HCT116 (cell line): ENCODE data around the gene NBDY. TPM values are rescaled to one million over a fixed set of nuclear protein-coding genes. Genes with fewer than 3 reads are reported as not detected.

ENCODE experiments used
- ATAC-seq: fragments of 200-7000 bp; cut with Tn5 transposase; 2 replicates; pipeline ENCODE4 v1.9.1; 2020; ENCODE audit warnings: mild to moderate bottlenecking, moderate library complexity
- BruUV-seq: library from RNA; stranded (reverse); fragments of 400-500 nt; replicated peaks from 2 replicates; lab custom pipeline; 2021; lab: Mats Ljungman, UMichigan
- CTCF ChIA-PET: fragments of 300-600 bp; sonication (Branson Sonifier 250); formaldehyde crosslinking; loops from one replicate; lab custom pipeline; 2021; ENCODE audit warnings: antibody characterized with exemption; lab: Charles Lee
- POLR2A ChIA-PET: fragments of 300-600, 350-600 bp; sonication (Branson Sonifier 250); formaldehyde crosslinking; loops from one replicate; lab custom pipeline; 2021; ENCODE audit warnings: antibody characterized with exemption; lab: Charles Lee
- RAD21 ChIA-PET, 2 experiments: fragments of 300-600 bp; sonication (Branson Sonifier 250); formaldehyde crosslinking; loops; one replicate each; lab custom pipeline; 2023; ENCODE audit warnings: low total read pairs in 2 of 2; ENCODE audit not compliant: uncharacterized antibody in 2 of 2, unreplicated experiment in 2 of 2, low non-redundant PET in 1 of 2; lab: Charles Lee
- DNase-seq: peaks from one replicate; pipeline ENCODE4 v3.0.0-alpha.2; 2010; ENCODE audit warnings: low read depth, low spot score
- H2AFZ ChIP-seq: fragments of 200-600 bp; shearing (Covaris generic), sonication (generic); 2 replicates; pipeline ENCODE4 v1.6.1; 2017; ENCODE audit warnings: low read depth, mixed run types, mixed read lengths, antibody characterized with exemption, low read length; ENCODE audit not compliant: poor library complexity, severe bottlenecking
- H3K27ac ChIP-seq: 2 replicates; pipeline ENCODE4 v1.5.1; 2012; ENCODE audit warnings: low read depth, low read length
- H3K27me3 ChIP-seq: fragments of 200-600 bp; sonication (generic); 2 replicates; pipeline ENCODE4 v1.6.1; 2016; ENCODE audit warnings: mixed run types, low read length, mixed read lengths; ENCODE audit not compliant: insufficient read depth
- H3K36me3 ChIP-seq, 2 experiments: fragments of 200-500 bp in 1 of 2; fragments of 200-600 bp in 1 of 2; sonication (Bioruptor generic) in 1 of 2; sonication (generic) in 1 of 2; 2 replicates each; pipeline versions ENCODE4 v1.5.1 to v1.6.1; 2014 to 2016; ENCODE audit warnings: low read length in 2 of 2, inconsistent platforms in 1 of 2, mixed read lengths in 1 of 2, mixed run types in 1 of 2; ENCODE audit not compliant: insufficient read depth in 2 of 2, control insufficient read depth in 1 of 2
- H3K4me1 ChIP-seq, 2 experiments: fragments of 200-600 bp in 1 of 2; sonication (generic) in 1 of 2; 2 replicates each; pipeline versions ENCODE4 v1.5.1 to v1.6.1; 2012 to 2017; ENCODE audit warnings: low read length in 2 of 2, inconsistent platforms in 1 of 2, mild to moderate bottlenecking in 1 of 2, mixed read lengths in 1 of 2, mixed run types in 1 of 2, moderate library complexity in 1 of 2; ENCODE audit not compliant: insufficient read depth in 2 of 2, control insufficient read depth in 1 of 2
- H3K4me2 ChIP-seq: fragments of 200-600 bp; sonication (generic); 2 replicates; pipeline ENCODE4 v1.6.1; 2017; ENCODE audit warnings: mixed run types, low read length, mixed read lengths
- H3K4me3 ChIP-seq, 2 experiments: fragments of 200-600 bp in 1 of 2; sonication (generic) in 1 of 2; replicated peaks in 1 of 2; 2 replicates each; pipeline ENCODE4 v1.5.1; 2011 to 2016; ENCODE audit warnings: low read length in 2 of 2, control low read depth in 1 of 2, low read depth in 1 of 2, mild to moderate bottlenecking in 1 of 2, mixed read lengths in 1 of 2, mixed run types in 1 of 2
- H3K79me2 ChIP-seq: fragments of 200-600 bp; sonication (generic); 2 replicates; pipeline ENCODE4 v1.6.1; 2017; ENCODE audit warnings: mild to moderate bottlenecking, mixed run types, low read length, moderate library complexity, mixed read lengths; ENCODE audit not compliant: insufficient read depth
- H3K9ac ChIP-seq: fragments of 200-600 bp; sonication (generic); 2 replicates; pipeline ENCODE4 v1.6.1; 2016; ENCODE audit warnings: low read length, mixed read lengths
- H3K9me2 ChIP-seq: fragments of 200-600 bp; sonication (generic), shearing (Covaris generic); 2 replicates; pipeline ENCODE4 v1.6.1; 2017; ENCODE audit warnings: mixed run types, mild to moderate bottlenecking, moderate library complexity; ENCODE audit not compliant: insufficient read depth
- H3K9me3 ChIP-seq, 2 experiments: fragments of 200-500 bp in 1 of 2; fragments of 200-600 bp in 1 of 2; sonication (Bioruptor generic) in 1 of 2; sonication (generic) in 1 of 2; 2 replicates each; pipeline ENCODE4 v1.6.1; 2014 to 2017; ENCODE audit warnings: low read length in 2 of 2, mixed read lengths in 2 of 2, inconsistent platforms in 1 of 2, low read depth in 1 of 2, mild to moderate bottlenecking in 1 of 2, mixed run types in 1 of 2, moderate library complexity in 1 of 2; ENCODE audit not compliant: control insufficient read depth in 1 of 2, insufficient read depth in 1 of 2
- H4K20me1 ChIP-seq: fragments of 200-600 bp; sonication (generic), shearing (Covaris generic); 2 replicates; pipeline ENCODE4 v1.6.1; 2017; ENCODE audit warnings: mixed run types, mild to moderate bottlenecking, moderate library complexity; ENCODE audit not compliant: insufficient read depth
- EGR1 ChIP-seq: IDR thresholded peaks from 2 replicates; pipeline ENCODE4 v1.6.1; 2012; ENCODE audit warnings: low read depth
- ELF1 ChIP-seq: IDR thresholded peaks from 2 replicates; pipeline ENCODE4 v1.6.1; 2012; ENCODE audit warnings: low read depth, borderline replicate concordance
- EZH2phosphoT487 ChIP-seq: fragments of 200-600 bp; IDR thresholded peaks from 2 replicates; pipeline ENCODE4 v1.6.1; 2018; ENCODE audit warnings: antibody characterized with exemption, borderline replicate concordance
- TCF7L2 ChIP-seq: IDR thresholded peaks from 2 replicates; pipeline ENCODE4 v1.7.0; 2011; ENCODE audit warnings: borderline replicate concordance, inconsistent platforms; ENCODE audit not compliant: insufficient read depth, insufficient read length; ENCODE audit errors: extremely low read depth
- YY1 ChIP-seq: IDR thresholded peaks from 2 replicates; pipeline ENCODE4 v1.6.1; 2011; ENCODE audit warnings: low read length, low read depth, moderate library complexity, mild to moderate bottlenecking; ENCODE audit not compliant: insufficient replicate concordance; ENCODE audit errors: extremely low read depth
- ZFX ChIP-seq: fragments of 450-650 bp; IDR thresholded peaks from 2 replicates; pipeline ENCODE4 v1.6.1; 2017
- intact Hi-C: fragments of 100-400 bp; cut with micrococcal nuclease; formaldehyde crosslinking; loops from 2 replicates; pipeline ENCODE4 v1.10.0; 2022
- total RNA-seq: library from RNA; stranded (reverse); gene quantifications from one replicate; pipeline ENCODE4 v1.2.1, GENCODE V29; 2021; ENCODE audit not compliant: unreplicated experiment
- TF ChIP-seq, protein P1 (sequence below), 3 experiments: fragments of 200-600 bp in 1 of 3; sonication (generic) in 1 of 3; IDR thresholded peaks in 2 of 3; conservative IDR thresholded peaks in 1 of 3; 2 replicates each; pipeline ENCODE4 v1.5.1; 2012 to 2017; ENCODE audit warnings: low read depth in 2 of 3, low read length in 2 of 3, antibody characterized with exemption in 1 of 3, borderline replicate concordance in 1 of 3, control low read depth in 1 of 3, mild to moderate bottlenecking in 1 of 3, mixed read lengths in 1 of 3, mixed run types in 1 of 3, moderate library complexity in 1 of 3; ENCODE audit not compliant: insufficient read depth in 1 of 3

NBDY gene
- total RNA-seq, 1 experiment from 2014 or later, result 65.6 TPM

DNA sequence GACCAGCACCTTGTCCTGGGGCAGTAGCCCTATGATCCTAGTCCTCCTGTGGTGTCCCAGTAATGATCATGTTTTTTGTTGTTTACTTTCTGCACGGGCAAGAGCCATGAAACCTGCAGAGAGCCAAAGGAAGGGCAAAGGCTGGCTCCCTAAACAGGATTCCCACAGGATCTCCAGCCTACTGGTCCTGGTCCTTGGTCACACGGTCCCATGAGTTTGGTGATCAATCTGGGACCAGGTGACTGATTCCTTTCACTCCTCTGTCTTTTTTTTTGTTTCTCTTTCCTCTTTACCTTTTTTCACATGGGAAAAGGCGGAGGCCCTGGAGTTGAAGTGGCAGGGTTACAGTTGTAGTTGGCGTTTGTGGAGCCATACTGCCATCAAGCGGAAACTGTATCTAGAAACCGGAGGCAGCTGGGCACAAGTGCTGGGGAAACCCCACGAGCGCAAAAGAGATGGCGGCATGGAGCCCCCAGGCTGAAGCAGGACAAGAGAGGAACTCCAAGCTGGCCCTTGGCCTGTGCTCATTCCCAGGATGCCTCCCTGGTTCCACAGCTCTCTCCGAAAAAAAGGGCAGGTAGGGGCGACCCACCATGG is 34.6 kb downstream of the NBDY start:
- Histone ChIP-seq H3K4me1 (no peaks in the 10 kb centered on the region), H2AFZ (no peak overlapping the region), H3K9me2 (no peaks in the 10 kb centered on the region), H3K9ac (no peak overlapping the region), H3K36me3 (no peaks in the 10 kb centered on the region), H3K27me3 (no peaks in the 10 kb centered on the region), H4K20me1 (no peaks in the 10 kb centered on the region), H3K27ac (no peak overlapping the region), H3K4me3 (no peak overlapping the region), H3K4me2 (no peak overlapping the region), H3K79me2 (no peaks in the 10 kb centered on the region), H3K9me3 (no peaks in the 10 kb centered on the region)
- BruUV-seq, result no TSS peak
- ChIA-PET CTCF (interaction anchor here (1.6 kb wide), 1 partner anchor 215 kb away, joined by 6 read pairs; no protein-coding TSS in a partner anchor), RAD21 (no interaction called here), POLR2A (no interaction called here)
- no peak for TF ChIP-seq ELF1
- no peak for TF ChIP-seq EZH2phosphoT487
- no peak for TF ChIP-seq EGR1
- no peak for TF ChIP-seq TCF7L2
- TF ChIP-seq ZFX, result no peak
- TF ChIP-seq, protein P1, sequence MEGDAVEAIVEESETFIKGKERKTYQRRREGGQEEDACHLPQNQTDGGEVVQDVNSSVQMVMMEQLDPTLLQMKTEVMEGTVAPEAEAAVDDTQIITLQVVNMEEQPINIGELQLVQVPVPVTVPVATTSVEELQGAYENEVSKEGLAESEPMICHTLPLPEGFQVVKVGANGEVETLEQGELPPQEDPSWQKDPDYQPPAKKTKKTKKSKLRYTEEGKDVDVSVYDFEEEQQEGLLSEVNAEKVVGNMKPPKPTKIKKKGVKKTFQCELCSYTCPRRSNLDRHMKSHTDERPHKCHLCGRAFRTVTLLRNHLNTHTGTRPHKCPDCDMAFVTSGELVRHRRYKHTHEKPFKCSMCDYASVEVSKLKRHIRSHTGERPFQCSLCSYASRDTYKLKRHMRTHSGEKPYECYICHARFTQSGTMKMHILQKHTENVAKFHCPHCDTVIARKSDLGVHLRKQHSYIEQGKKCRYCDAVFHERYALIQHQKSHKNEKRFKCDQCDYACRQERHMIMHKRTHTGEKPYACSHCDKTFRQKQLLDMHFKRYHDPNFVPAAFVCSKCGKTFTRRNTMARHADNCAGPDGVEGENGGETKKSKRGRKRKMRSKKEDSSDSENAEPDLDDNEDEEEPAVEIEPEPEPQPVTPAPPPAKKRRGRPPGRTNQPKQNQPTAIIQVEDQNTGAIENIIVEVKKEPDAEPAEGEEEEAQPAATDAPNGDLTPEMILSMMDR (IDR thresholded peaks at IDR 0.05 in 2 of 3, conservative IDR thresholded peaks at IDR 0.05 in 1 of 3; ENCODE audit: borderline replicate concordance in 1 of 3, insufficient read depth in 1 of 3, low read depth in 2 of 3, low read length in 2 of 3), result no peak
- TF ChIP-seq YY1, result no peak
- DNase-seq, result no peak
- intact Hi-C loops, result no loop called here
- ATAC-seq, result no peak
